HG02943 (cell line): ENCODE results near the gene SYP.

Experiments used
- ATAC-seq: cut with Tn5 transposase; IDR thresholded peaks from one replicate; pipeline ENCODE4 v1.9.1; 2021; ENCODE audit warnings: mild to moderate bottlenecking, low read depth, moderate library complexity; ENCODE audit not compliant: unreplicated experiment

Gene SYP

GRCh38 chrX:49221868-49222267 lies 21.9 kb upstream of the SYP start:
- ATAC-seq: no peak

- no peak for ATAC-seq
Observed at GRCh38 chrX:49220100-49220499, 20.1 kb upstream of the SYP start.

- no peak for ATAC-seq
Observed at GRCh38 chrX:49214996-49215526, 15.1 kb upstream of the SYP start.

GRCh38 chrX:49214416-49214815 lies 14.4 kb upstream of the SYP start:
- no peak for ATAC-seq

- ATAC-seq: no peak
Observed at GRCh38 chrX:49212861-49213260, 12.9 kb upstream of the SYP start.

GRCh38 chrX:49212209-49212608 lies 12.2 kb upstream of the SYP start:
- ATAC-seq: no peak

GRCh38 chrX:49211074-49211473 lies 11.1 kb upstream of the SYP start:
- no peak for ATAC-seq

- ATAC-seq: no peak
Observed at GRCh38 chrX:49210406-49210805, 10.4 kb upstream of the SYP start.

- ATAC-seq: no peak
Observed at GRCh38 chrX:49209434-49210251, 9.7 kb upstream of the SYP start.

GRCh38 chrX:49208399-49208798 lies 8.4 kb upstream of the SYP start:
- no peak for ATAC-seq

GRCh38 chrX:49206543-49206942 lies 6.5 kb upstream of the SYP start:
- no peak for ATAC-seq

- ATAC-seq: no peak
Observed at GRCh38 chrX:49205443-49205842, 5.5 kb upstream of the SYP start.

- ATAC-seq: no peak
Observed at GRCh38 chrX:49204709-49205108, 4.7 kb upstream of the SYP start.

- no peak for ATAC-seq
Observed at GRCh38 chrX:49204017-49204416, 4.0 kb upstream of the SYP start.

GRCh38 chrX:49203536-49203935 lies 3.5 kb upstream of the SYP start:
- no peak for ATAC-seq

GRCh38 chrX:49202022-49202421 lies 2.0 kb upstream of the SYP start:
- no peak for ATAC-seq

- ATAC-seq: no peak
Observed at GRCh38 chrX:49199315-49199595, 738 bp downstream of the SYP start.

- no peak for ATAC-seq
Observed at GRCh38 chrX:49198540-49199314, 1.3 kb downstream of the SYP start.

GRCh38 chrX:49197543-49198087 lies 2.4 kb downstream of the SYP start:
- no peak for ATAC-seq

GRCh38 chrX:49193542-49193964 lies 6.4 kb downstream of the SYP start:
- no peak for ATAC-seq

- ATAC-seq: no peak
Observed at GRCh38 chrX:49192722-49193328, 7.2 kb downstream of the SYP start.
